GM12874 (cell line): ENCODE results near the gene PLCB3.

Experiments used
- TF ChIP-seq, protein P1 (sequence below): IDR thresholded peaks from 2 replicates; pipeline ENCODE4 v1.5.1; 2011; ENCODE audit warnings: low read depth, mild to moderate bottlenecking, control low read depth, low read length, moderate library complexity; ENCODE audit not compliant: insufficient read depth

The PLCB3 gene

DNA sequence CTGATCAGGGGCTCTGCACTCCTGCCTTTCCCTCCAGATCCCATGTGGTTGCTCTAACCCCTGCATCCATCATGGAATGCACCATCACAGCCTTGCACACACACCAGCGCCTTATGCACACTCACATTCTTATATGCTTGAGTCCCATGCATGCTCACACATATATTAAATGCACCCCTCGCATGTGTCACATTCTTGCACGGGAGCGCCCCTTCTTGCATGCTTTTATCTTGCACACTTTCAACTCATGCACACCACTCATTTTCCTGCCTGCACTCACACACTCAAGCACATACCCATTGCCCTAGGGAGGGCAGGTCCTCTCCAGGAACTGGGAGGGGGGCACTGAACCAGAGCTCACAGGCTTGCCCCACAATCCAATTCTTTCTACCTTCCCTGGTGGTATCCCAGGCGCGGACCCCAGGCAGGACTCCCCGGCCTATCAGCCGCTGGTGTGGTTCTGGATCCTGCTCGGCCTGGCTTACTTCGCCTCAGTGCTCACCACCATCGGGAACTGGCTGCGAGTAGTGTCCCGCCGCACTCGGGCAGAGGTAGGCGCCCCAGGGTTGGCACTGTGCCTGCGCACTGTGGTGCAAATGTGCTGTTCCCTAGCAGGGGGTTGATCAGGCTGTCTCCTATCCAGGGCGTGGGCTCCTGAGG, 46.5 kb downstream of the PLCB3 start:
- TF ChIP-seq, protein P1, sequence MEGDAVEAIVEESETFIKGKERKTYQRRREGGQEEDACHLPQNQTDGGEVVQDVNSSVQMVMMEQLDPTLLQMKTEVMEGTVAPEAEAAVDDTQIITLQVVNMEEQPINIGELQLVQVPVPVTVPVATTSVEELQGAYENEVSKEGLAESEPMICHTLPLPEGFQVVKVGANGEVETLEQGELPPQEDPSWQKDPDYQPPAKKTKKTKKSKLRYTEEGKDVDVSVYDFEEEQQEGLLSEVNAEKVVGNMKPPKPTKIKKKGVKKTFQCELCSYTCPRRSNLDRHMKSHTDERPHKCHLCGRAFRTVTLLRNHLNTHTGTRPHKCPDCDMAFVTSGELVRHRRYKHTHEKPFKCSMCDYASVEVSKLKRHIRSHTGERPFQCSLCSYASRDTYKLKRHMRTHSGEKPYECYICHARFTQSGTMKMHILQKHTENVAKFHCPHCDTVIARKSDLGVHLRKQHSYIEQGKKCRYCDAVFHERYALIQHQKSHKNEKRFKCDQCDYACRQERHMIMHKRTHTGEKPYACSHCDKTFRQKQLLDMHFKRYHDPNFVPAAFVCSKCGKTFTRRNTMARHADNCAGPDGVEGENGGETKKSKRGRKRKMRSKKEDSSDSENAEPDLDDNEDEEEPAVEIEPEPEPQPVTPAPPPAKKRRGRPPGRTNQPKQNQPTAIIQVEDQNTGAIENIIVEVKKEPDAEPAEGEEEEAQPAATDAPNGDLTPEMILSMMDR = no peak

GRCh38 chr11:64298966-64299846, 47.9 kb downstream of the PLCB3 start:
- TF ChIP-seq, protein P1 = no peak

- TF ChIP-seq, protein P1 = no peak
These were observed 48.7 kb downstream of the PLCB3 start, which contains the start of gene CATSPERZ for GRCh38 chr11:64299847-64300648. TSS of gene CATSPERZ (plus strand) at chr11:64300358. CDS start at chr11:64300411, 53 bp downstream.

GRCh38 chr11:64303109-64304031, 52.0 kb downstream of the PLCB3 start:
- TF ChIP-seq, protein P1 = no peak

- TF ChIP-seq, protein P1 = no peak
These were observed 52.6 kb downstream of the PLCB3 start for GRCh38 chr11:64304032-64304315.

- TF ChIP-seq, protein P1 = peak; percentile 90
These were observed 53.2 kb downstream of the PLCB3 start for GRCh38 chr11:64304316-64305072.
